ENCODE data around the gene KIAA1671. TPM values are rescaled to one million over a fixed set of nuclear protein-coding genes. Genes with fewer than 3 reads are reported as not detected.

Gene KIAA1671
- total and polyA plus RNA-seq, 2 of the 13 experiments (the other 11 are each of a cell fraction or from before 2014, with no cell fraction given): 13.5 to 13.6 TPM

GRCh38 chr22:24951942-24952836, at the start of gene KIAA1671 (continued):
- TF ChIP-seq ZNF609 (CRISPR knock-in tag; IDR thresholded peaks at IDR 0.05; ENCODE audit: borderline replicate concordance): peak; percentile 65; the same call in 1 of the 2 replicates
- TF ChIP-seq ZNF367 (CRISPR knock-in tag; IDR thresholded peaks at IDR 0.05; ENCODE audit: borderline replicate concordance): no peak
- no peak for TF ChIP-seq CEBPZ (IDR thresholded peaks at IDR 0.05; ENCODE audit: low read length)
- TF ChIP-seq ZNF709 (CRISPR knock-in tag; IDR thresholded peaks at IDR 0.05): no peak
- TF ChIP-seq ZBTB14 (CRISPR knock-in tag; IDR thresholded peaks at IDR 0.05): peak; percentile 74
- no peak for TF ChIP-seq ZBTB34 (CRISPR knock-in tag; IDR thresholded peaks at IDR 0.05)
- no peak; the same call in 1 of the 2 replicates for TF ChIP-seq ZNF503 (CRISPR knock-in tag; IDR thresholded peaks at IDR 0.05)
- TF ChIP-seq ZNF652 (CRISPR knock-in tag; IDR thresholded peaks at IDR 0.05; ENCODE audit: borderline replicate concordance, low read depth): no peak
- peak; percentile 53; the same call in 1 of the 2 replicates for TF ChIP-seq ZBTB20 (CRISPR knock-in tag; IDR thresholded peaks at IDR 0.05; ENCODE audit: borderline replicate concordance, low read depth)
- TF ChIP-seq ZMAT5 (CRISPR knock-in tag; IDR thresholded peaks at IDR 0.05; ENCODE audit: borderline replicate concordance, low read depth): no peak
- peak in 1 of 2 experiments; percentile 65; a peak in 2 of 4 replicates for TF ChIP-seq POLR2A (IDR thresholded peaks at IDR 0.05; ENCODE audit: insufficient read depth in 1 of 2, low read depth in 2 of 2, low read length in 2 of 2)
- TF ChIP-seq RFXAP (CRISPR knock-in tag; IDR thresholded peaks at IDR 0.05; ENCODE audit: borderline replicate concordance): 0 out of 2 replicates have a peak, but pooled peaks have one; percentile 4
